ENCODE data around the gene WNT3A. TPM values are rescaled to one million over a fixed set of nuclear protein-coding genes. Genes with fewer than 3 reads are reported as not detected.

WNT3A gene
- total and polyA plus RNA-seq, 2 of the 4 experiments (the other 2 are of a cell fraction): not detected

- Histone ChIP-seq H4K5ac (ENCODE audit: low read depth, low read length) (no peak overlapping the region), H2BK20ac (ENCODE audit: low read depth, low read length) (no peak overlapping the region), H3K14ac (replicated peaks; ENCODE audit: low read depth, low read length) (no peak overlapping the region), H3K56ac (ENCODE audit: extremely low read depth, insufficient read depth, low read length) (no peak overlapping the region), H3K27me3 (ENCODE audit: control insufficient read depth, insufficient read depth, low read length) (peaks cover 80% of the 10 kb centered on the region), H2AK5ac (ENCODE audit: low read depth, low read length) (no peak overlapping the region), H3K79me1 (ENCODE audit: low read depth in 1 of 2, low read length in 2 of 2) (no peaks in the 10 kb centered on the region), H2BK5ac (ENCODE audit: low read depth, low read length, poor library complexity, severe bottlenecking) (no peak overlapping the region), H2BK15ac (ENCODE audit: low read depth, low read length) (no peak overlapping the region), H3K18ac (ENCODE audit: low read depth, low read length) (no peak overlapping the region), H3K23ac (ENCODE audit: low read depth, low read length) (no peak overlapping the region), H3K9ac (ENCODE audit: low read depth, low read length) (no peak overlapping the region), H2AK9ac (replicated peaks; ENCODE audit: low read depth, low read length, poor library complexity) (no peak overlapping the region), H4K8ac (ENCODE audit: low read depth in 2 of 2, low read length in 2 of 2) (no peak overlapping the region), H3K4me1 (ENCODE audit: control insufficient read depth, insufficient read depth, low read length) (no peaks in the 10 kb centered on the region), H3K36me3 (ENCODE audit: control insufficient read depth, insufficient read depth, low read length) (no peaks in the 10 kb centered on the region), H2BK120ac (ENCODE audit: low read depth, low read length) (no peak overlapping the region), H2AFZ (replicated peaks; ENCODE audit: low read length, poor library complexity) (no peak overlapping the region), H3K27ac (ENCODE audit: insufficient read depth, low read length) (no peak overlapping the region), H3K4ac (ENCODE audit: low read depth, low read length) (no peak overlapping the region), H4K20me1 (ENCODE audit: insufficient read depth, low read length) (no peaks in the 10 kb centered on the region; the same call in 1 of the 2 replicates), H3K9me1 (ENCODE audit: insufficient read depth, low read length) (no peaks in the 10 kb centered on the region), H4K91ac (ENCODE audit: insufficient read depth, low read depth, low read length) (no peak overlapping the region), H3K4me2 (ENCODE audit: low read depth, low read length) (no peak overlapping the region), H3K4me3 (ENCODE audit: insufficient read depth, low read depth, low read length) (no peak overlapping the region), H3K9me3 (ENCODE audit: control insufficient read depth, insufficient read depth, low read length) (no peaks in the 10 kb centered on the region)
- DNase-seq (no peak), ATAC-seq (ENCODE audit: low read depth) (no peak)
- in situ Hi-C loops (cut with MboI; ENCODE audit: low sequenced_read_pairs) (no loop called here), intact Hi-C loops (cut with micrococcal nuclease) (no loop called here), dilution Hi-C loops (cut with HindIII; ENCODE audit: low sequenced_read_pairs, unreplicated experiment) (no loop called here)
- POLR2A ChIA-PET (ENCODE audit: unreplicated experiment): no interaction called here
- no peak for TF ChIP-seq RAD21 (IDR thresholded peaks at IDR 0.05; ENCODE audit: low read length)
- TF ChIP-seq USF2 (IDR thresholded peaks at IDR 0.05; ENCODE audit: low read depth, low read length): no peak
- no peak for TF ChIP-seq BHLHE40 (IDR thresholded peaks at IDR 0.05; ENCODE audit: low read depth, low read length)
- TF ChIP-seq MAFK (IDR thresholded peaks at IDR 0.05; ENCODE audit: low read depth, low read length): no peak
- TF ChIP-seq CEBPB (IDR thresholded peaks at IDR 0.05; ENCODE audit: low read depth, low read length): no peak
- no peak for TF ChIP-seq CTCF (conservative IDR thresholded peaks at IDR 0.05; ENCODE audit: low read depth, low read length)
- TF ChIP-seq POLR2A (IDR thresholded peaks at IDR 0.05; ENCODE audit: low read depth, low read length): no peak
- TF ChIP-seq RCOR1 (IDR thresholded peaks at IDR 0.05; ENCODE audit: insufficient replicate concordance, low read length): no peak
- CTCF ChIA-PET: no interaction called here
- WGBS, 2 experiments (ENCODE audit: extremely low coverage in 2 of 2, insufficient read length in 1 of 2): 6% methylated on average over 4 of the region's 13 CpGs; no CpG with 5 or more reads in 1 of the 2 experiments
- no TSS peak for BruUV-seq (replicated peaks)
Measured at GRCh38 chr1:228005511-228006033, 1.2 kb upstream of the WNT3A start.
